K562 (cell line): ENCODE measurements around the gene PAX5. TPM values are rescaled to one million over a fixed set of nuclear protein-coding genes. Genes with fewer than 3 reads are reported as not detected.

Experiments used
- AFF1 ChIP-seq, 2 experiments: fragments of 450-650 bp; IDR thresholded peaks; 2 replicates each; pipeline ENCODE4 v1.6.1; 2018; ENCODE audit warnings: mild to moderate bottlenecking in 2 of 2, low read depth in 1 of 2; ENCODE audit not compliant: partially characterized antibody in 2 of 2
- BDP1 ChIP-seq: IDR thresholded peaks from 3 replicates; pipeline ENCODE4 v1.6.1; 2011; ENCODE audit not compliant: insufficient read length, insufficient read depth
- ELK3 ChIP-seq: fragments of 450-650 bp; formaldehyde crosslinking; IDR thresholded peaks from 2 replicates; pipeline ENCODE4 v1.4.0; 2020; ENCODE audit warnings: mild to moderate bottlenecking
- HDAC2 ChIP-seq: fragments of 450-650 bp; IDR thresholded peaks from 2 replicates; pipeline ENCODE4 v1.6.1; 2016; ENCODE audit warnings: mild to moderate bottlenecking
- KLF1 ChIP-seq: fragments of 450-650 bp; IDR thresholded peaks from 2 replicates; pipeline ENCODE4 v1.6.1; 2016; ENCODE audit warnings: missing genetic modification characterization, missing compliant biosample characterization
- MXD1 ChIP-seq: fragments of 250-450 bp; sonication (Bioruptor Pico); IDR thresholded peaks from 2 replicates; pipeline ENCODE4 v1.8.0; 2021; ENCODE audit warnings: borderline replicate concordance, mild to moderate bottlenecking, moderate library complexity; ENCODE audit not compliant: poor library complexity, severe bottlenecking
- NCOA4 ChIP-seq: fragments of 450-650 bp; IDR thresholded peaks from 2 replicates; pipeline ENCODE4 v1.6.1; 2018; ENCODE audit warnings: mild to moderate bottlenecking; ENCODE audit not compliant: partially characterized antibody
- NCOR1 ChIP-seq: fragments of 450-650 bp; IDR thresholded peaks from 2 replicates; pipeline ENCODE4 v1.6.1; 2016; ENCODE audit warnings: mild to moderate bottlenecking, moderate library complexity
- PURB ChIP-seq: sonication (generic); formaldehyde crosslinking; IDR thresholded peaks from 2 replicates; pipeline ENCODE4 v1.9.0; 2021; ENCODE audit warnings: low read depth, mild to moderate bottlenecking, missing genetic modification reagents
- RNF219 ChIP-seq: fragments of 250-450 bp; sonication (Bioruptor Pico); IDR thresholded peaks from 2 replicates; pipeline ENCODE4 v1.5.0; 2022; ENCODE audit warnings: mild to moderate bottlenecking
- ZBTB5 ChIP-seq: fragments of 450-650 bp; IDR thresholded peaks from 2 replicates; pipeline ENCODE4 v1.6.1; 2017; ENCODE audit warnings: antibody characterized with exemption
- ZNF184 ChIP-seq: sonication (generic); formaldehyde crosslinking; IDR thresholded peaks from 2 replicates; pipeline ENCODE4 v1.5.0; 2020; ENCODE audit warnings: missing genetic modification reagents
- ZNF253 ChIP-seq: fragments of 250-450 bp; sonication (Bioruptor Pico); conservative IDR thresholded peaks from 2 replicates; pipeline ENCODE4 v1.6.1; 2021; ENCODE audit warnings: mild to moderate bottlenecking
- ZNF449 ChIP-seq: fragments of 250-450 bp; sonication (Bioruptor Pico); IDR thresholded peaks from 2 replicates; pipeline ENCODE4 v1.8.0; 2022; ENCODE audit warnings: moderate library complexity, mild to moderate bottlenecking, inconsistent platforms
- ZNF79 ChIP-seq: fragments of 250-450 bp; sonication (Bioruptor Pico); IDR thresholded peaks from 2 replicates; pipeline ENCODE4 v1.4.0; 2020; ENCODE audit warnings: low read depth, mild to moderate bottlenecking, moderate library complexity
- polyA plus RNA-seq, 8 experiments: library from polyadenylated mRNA; depleted of rRNA in 4 of 8; stranded (reverse) in 5 of 8; unstranded in 3 of 8; fragments of >200 nt; fragmentation: Nextera tagmentation in 2 of 8; fragmentation: Illumina TruSeq in 1 of 8; extraction: Ambion mirVana in 2 of 8; extraction: Trizol in 1 of 8; gene quantifications; 2 replicates each; pipeline versions ENCODE4 v1.2.1 to v1.2.3, GENCODE V29; 2011 to 2014; ENCODE audit warnings: inconsistent platforms in 1 of 8, missing spikeins in 1 of 8
- total RNA-seq, 7 experiments: library from RNA; depleted of rRNA in 6 of 7; stranded (reverse); fragments of >200 nt in 6 of 7; fragmentation: Illumina TruSeq in 2 of 7; extraction: Trizol in 2 of 7; gene quantifications; 2 replicates each; pipeline versions ENCODE4 v1.2.1 to v1.2.3, GENCODE V29; 2011 to 2021; ENCODE audit warnings: low replicate concordance in 1 of 7

PAX5 gene
- total and polyA plus RNA-seq, 9 of the 15 experiments (the other 6 are each of a cell fraction or from before 2014, with no cell fraction given) = 0.03 to 0.09 TPM; not detected in 7

GRCh38 chr9:37079370-37080164 is 45.5 kb upstream of the PAX5 start (continued):
- TF ChIP-seq KLF1 (tag) (no peak), ZNF449 (CRISPR knock-in tag) (no peak), AFF1 (IDR thresholded peaks at IDR 0.05; ENCODE audit: low read depth in 1 of 2, partially characterized antibody in 2 of 2) (peak in 1 of 2 experiments; percentile 83), NCOR1 (no peak), NCOA4 (no peak), MXD1 (CRISPR knock-in tag) (peak; percentile 61), BDP1 (no peak), PURB (no peak), ZNF184 (no peak), ZBTB5 (no peak), RNF219 (no peak), HDAC2 (peak; percentile 48; the same call in 1 of the 2 replicates), ZNF253 (CRISPR knock-in tag) (no peak), ZNF79 (CRISPR knock-in tag) (no peak), ELK3 (CRISPR knock-in tag) (no peak)
